Tibial nerve (tissue), 4 donors: Measurements from ENCODE around the gene CS.

ENCODE experiments used
- CTCF ChIP-seq, 5 experiments: fragments of 200-600 bp in 3 of 5; fragments of 450-650 bp in 2 of 5; sonication (generic) in 3 of 5; IDR thresholded peaks; one replicate each; pipeline ENCODE4 v1.5.1; 2016 to 2019; ENCODE audit warnings: antibody characterized with exemption in 5 of 5, mild to moderate bottlenecking in 3 of 5, moderate library complexity in 2 of 5
- EP300 ChIP-seq, 2 donors: sonication (generic); formaldehyde crosslinking; IDR thresholded peaks; one replicate each; pipeline ENCODE4 v1.6.1; 2017; ENCODE audit warnings: antibody characterized with exemption in 2 of 2, mild to moderate bottlenecking in 1 of 2

GRCh38 chr12:56247923-56248322 is 52.2 kb downstream of the CS start:
- TF ChIP-seq CTCF (IDR thresholded peaks at IDR 0.05) (no peak), EP300 (IDR thresholded peaks at IDR 0.05) (no peak)
